Neural progenitor cell (in vitro differentiated cells): ENCODE measurements around the gene MAGI2. TPM values are rescaled to one million over a fixed set of nuclear protein-coding genes. Genes with fewer than 3 reads are reported as not detected.

Source experiments
- DNase-seq: peaks from one replicate; pipeline ENCODE4 v3.0.0-alpha.2; 2016; ENCODE audit warnings: low spot score
- H2AFZ ChIP-seq: fragments of 200-600 bp; sonication (generic); replicated peaks from 2 replicates; pipeline ENCODE4 v1.6.1; 2016; ENCODE audit warnings: antibody characterized with exemption
- H3F3A ChIP-seq: fragments of 200-600 bp; sonication (generic); 2 replicates; pipeline ENCODE4 v1.6.1; 2016; ENCODE audit warnings: antibody characterized with exemption, low read depth
- H3K27ac ChIP-seq: fragments of 200-600 bp; sonication (generic); 2 replicates; pipeline ENCODE4 v1.5.1; 2016; ENCODE audit warnings: mild to moderate bottlenecking
- H3K27me3 ChIP-seq: fragments of 200-600 bp; sonication (generic); 2 replicates; pipeline ENCODE4 v1.6.1; 2016; ENCODE audit warnings: mild to moderate bottlenecking, moderate library complexity
- H3K36me3 ChIP-seq: fragments of 200-600 bp; sonication (generic); 2 replicates; pipeline ENCODE4 v1.5.1; 2016
- H3K4me1 ChIP-seq: fragments of 200-600 bp; sonication (generic); 2 replicates; pipeline ENCODE4 v1.6.1; 2016; ENCODE audit warnings: mixed run types
- H3K4me2 ChIP-seq: fragments of 200-600 bp; sonication (generic); 2 replicates; pipeline ENCODE4 v1.6.1; 2016
- H3K4me3 ChIP-seq: fragments of 200-600 bp; sonication (generic); 2 replicates; pipeline ENCODE4 v1.5.1; 2016
- H3K79me2 ChIP-seq: fragments of 200-600 bp; sonication (generic); 2 replicates; pipeline ENCODE4 v1.6.1; 2016; ENCODE audit warnings: low read depth
- H3K9ac ChIP-seq: fragments of 200-600 bp; sonication (generic); 2 replicates; pipeline ENCODE4 v1.6.1; 2016
- H3K9me3 ChIP-seq: fragments of 200-600 bp; sonication (generic); 2 replicates; pipeline ENCODE4 v1.5.1; 2016; ENCODE audit warnings: low read depth
- H4K20me1 ChIP-seq: fragments of 200-600 bp; sonication (generic); 2 replicates; pipeline ENCODE4 v1.6.1; 2016; ENCODE audit warnings: low read depth
- H3K27ac Mint-ChIP-seq: 3 replicates; pipeline ENCODE4 v1.8.0; 2021; ENCODE audit warnings: mixed read lengths
- H3K27me3 Mint-ChIP-seq: 2 replicates; pipeline ENCODE4 v1.8.0; 2022; ENCODE audit warnings: low read depth, mild to moderate bottlenecking, inconsistent platforms, moderate library complexity, mixed read lengths; ENCODE audit not compliant: insufficient read depth
- H3K36me3 Mint-ChIP-seq: 3 replicates; pipeline ENCODE4 v1.8.0; 2021; ENCODE audit warnings: mixed read lengths
- H3K4me1 Mint-ChIP-seq: 3 replicates; pipeline ENCODE4 v1.8.0; 2021; ENCODE audit warnings: mixed read lengths
- H3K4me3 Mint-ChIP-seq: 3 replicates; pipeline ENCODE4 v1.8.0; 2021; ENCODE audit warnings: mild to moderate bottlenecking, moderate library complexity, mixed read lengths
- H3K9me3 Mint-ChIP-seq: 3 replicates; pipeline ENCODE4 v1.8.0; 2020; ENCODE audit warnings: mixed read lengths
- EZH2 ChIP-seq: fragments of 200-600 bp; sonication (generic); IDR thresholded peaks from 2 replicates; pipeline ENCODE4 v1.6.1; 2017; ENCODE audit warnings: antibody characterized with exemption, mild to moderate bottlenecking, moderate library complexity
- EZH2phosphoT487 ChIP-seq: fragments of 200-600 bp; sonication (generic); IDR thresholded peaks from 2 replicates; pipeline ENCODE4 v1.6.1; 2017; ENCODE audit warnings: antibody characterized with exemption
- total RNA-seq: library from RNA; depleted of rRNA; stranded (reverse); fragments of >200 nt; gene quantifications from 2 replicates; pipeline ENCODE4 v1.2.3, GENCODE V29; 2015; ENCODE audit warnings: low replicate concordance
- TF ChIP-seq, protein P1 (sequence below): fragments of 200-600 bp; sonication (generic); IDR thresholded peaks from 2 replicates; pipeline ENCODE4 v1.5.1; 2017; ENCODE audit warnings: antibody characterized with exemption, mild to moderate bottlenecking

Gene MAGI2
- total RNA-seq, 1 donor from 2014 or later: 5.8 TPM

DNA sequence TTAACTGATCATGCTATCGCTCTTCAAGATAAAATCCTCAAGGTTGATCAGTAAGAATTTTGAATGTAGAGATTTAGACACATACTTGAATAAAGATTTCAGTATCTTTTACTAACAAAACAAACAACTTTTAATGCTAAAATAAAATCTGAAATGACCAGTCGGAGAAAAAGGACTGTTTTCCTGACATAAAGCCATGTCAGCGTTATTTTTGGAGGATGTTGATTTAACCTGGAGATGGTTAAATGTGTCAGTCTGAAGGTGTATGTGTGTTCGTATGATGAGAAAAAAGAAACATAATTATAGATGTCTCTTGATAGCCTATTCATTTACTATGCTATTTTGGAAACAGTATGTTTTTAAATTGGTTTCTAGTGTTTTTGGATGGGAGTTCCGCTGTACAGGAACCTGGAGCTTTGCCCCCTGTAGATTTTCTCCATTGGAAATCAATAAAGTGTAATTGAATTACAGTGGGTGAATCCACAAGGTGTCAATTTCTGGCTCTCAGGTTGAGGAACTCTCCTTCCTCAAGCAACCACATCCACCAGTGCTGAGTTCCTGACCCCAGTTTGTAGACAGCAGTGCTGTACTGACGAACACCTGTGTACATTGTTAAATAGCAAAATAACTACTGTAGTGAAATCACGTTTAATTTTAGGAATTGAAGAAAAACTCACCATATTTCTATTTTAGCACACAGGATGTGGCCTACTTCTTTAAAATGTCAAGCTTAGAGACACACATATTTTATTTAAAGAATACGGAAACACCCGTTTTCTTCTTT lies 670.1 kb downstream of the MAGI2 start:
- no peaks in the 10 kb centered on the region for H4K20me1 ChIP-seq
- TF ChIP-seq EZH2 (no peak), EZH2phosphoT487 (no peak)
- TF ChIP-seq, protein P1, sequence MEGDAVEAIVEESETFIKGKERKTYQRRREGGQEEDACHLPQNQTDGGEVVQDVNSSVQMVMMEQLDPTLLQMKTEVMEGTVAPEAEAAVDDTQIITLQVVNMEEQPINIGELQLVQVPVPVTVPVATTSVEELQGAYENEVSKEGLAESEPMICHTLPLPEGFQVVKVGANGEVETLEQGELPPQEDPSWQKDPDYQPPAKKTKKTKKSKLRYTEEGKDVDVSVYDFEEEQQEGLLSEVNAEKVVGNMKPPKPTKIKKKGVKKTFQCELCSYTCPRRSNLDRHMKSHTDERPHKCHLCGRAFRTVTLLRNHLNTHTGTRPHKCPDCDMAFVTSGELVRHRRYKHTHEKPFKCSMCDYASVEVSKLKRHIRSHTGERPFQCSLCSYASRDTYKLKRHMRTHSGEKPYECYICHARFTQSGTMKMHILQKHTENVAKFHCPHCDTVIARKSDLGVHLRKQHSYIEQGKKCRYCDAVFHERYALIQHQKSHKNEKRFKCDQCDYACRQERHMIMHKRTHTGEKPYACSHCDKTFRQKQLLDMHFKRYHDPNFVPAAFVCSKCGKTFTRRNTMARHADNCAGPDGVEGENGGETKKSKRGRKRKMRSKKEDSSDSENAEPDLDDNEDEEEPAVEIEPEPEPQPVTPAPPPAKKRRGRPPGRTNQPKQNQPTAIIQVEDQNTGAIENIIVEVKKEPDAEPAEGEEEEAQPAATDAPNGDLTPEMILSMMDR: no peak
- Mint-ChIP-seq H3K36me3 (no peaks in the 10 kb centered on the region), H3K9me3 (no peaks in the 10 kb centered on the region), H3K4me3 (no peak overlapping the region), H3K4me1 (no peaks in the 10 kb centered on the region), H3K27me3 (no peaks in the 10 kb centered on the region), H3K27ac (no peak overlapping the region)
- H3K9ac ChIP-seq: no peak overlapping the region
- H2AFZ ChIP-seq: no peak overlapping the region
- no peak overlapping the region for H3K4me2 ChIP-seq
- H3K9me3 ChIP-seq: no peaks in the 10 kb centered on the region
- no peak overlapping the region for H3K4me3 ChIP-seq
- no peak overlapping the region for H3K27ac ChIP-seq
- no peaks in the 10 kb centered on the region for H3K79me2 ChIP-seq
- H3F3A ChIP-seq: no peaks in the 10 kb centered on the region
- no peaks in the 10 kb centered on the region for H3K36me3 ChIP-seq
- no peak for DNase-seq
- H3K27me3 ChIP-seq: no peaks in the 10 kb centered on the region
- H3K4me1 ChIP-seq: no peaks in the 10 kb centered on the region

DNA sequence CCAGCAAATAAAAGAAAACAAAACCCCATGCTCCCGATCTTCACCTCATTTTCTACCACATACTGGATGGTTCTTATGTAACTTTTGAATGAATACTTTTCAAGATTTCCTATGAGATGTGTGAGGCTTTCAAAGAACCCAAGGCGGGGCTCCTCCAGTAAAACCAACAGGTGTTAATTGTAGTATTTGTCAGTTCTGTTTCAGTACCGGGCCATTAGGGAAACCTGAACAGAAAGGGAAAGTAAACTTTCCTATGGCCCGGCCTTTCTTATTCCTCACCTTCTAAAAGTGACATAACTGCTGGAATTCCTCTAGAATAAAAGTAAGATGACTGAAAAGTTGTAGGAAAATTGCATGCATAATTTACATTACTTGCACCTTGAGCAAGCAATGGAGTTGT lies 672.9 kb downstream of the MAGI2 start:
- Histone ChIP-seq H3K79me2 (no peaks in the 10 kb centered on the region), H4K20me1 (no peaks in the 10 kb centered on the region), H3F3A (no peaks in the 10 kb centered on the region), H2AFZ (no peak overlapping the region), H3K4me3 (no peak overlapping the region), H3K9me3 (no peaks in the 10 kb centered on the region), H3K36me3 (no peaks in the 10 kb centered on the region), H3K27ac (no peak overlapping the region), H3K9ac (no peak overlapping the region), H3K4me1 (no peaks in the 10 kb centered on the region), H3K27me3 (no peaks in the 10 kb centered on the region), H3K4me2 (no peak overlapping the region)
- Mint-ChIP-seq H3K36me3 (no peaks in the 10 kb centered on the region), H3K4me3 (no peak overlapping the region), H3K4me1 (no peaks in the 10 kb centered on the region), H3K27me3 (no peaks in the 10 kb centered on the region), H3K27ac (no peak overlapping the region), H3K9me3 (no peaks in the 10 kb centered on the region)
- DNase-seq: no peak
- no peak for TF ChIP-seq EZH2
- TF ChIP-seq, protein P1: no peak
- no peak for TF ChIP-seq EZH2phosphoT487

DNA sequence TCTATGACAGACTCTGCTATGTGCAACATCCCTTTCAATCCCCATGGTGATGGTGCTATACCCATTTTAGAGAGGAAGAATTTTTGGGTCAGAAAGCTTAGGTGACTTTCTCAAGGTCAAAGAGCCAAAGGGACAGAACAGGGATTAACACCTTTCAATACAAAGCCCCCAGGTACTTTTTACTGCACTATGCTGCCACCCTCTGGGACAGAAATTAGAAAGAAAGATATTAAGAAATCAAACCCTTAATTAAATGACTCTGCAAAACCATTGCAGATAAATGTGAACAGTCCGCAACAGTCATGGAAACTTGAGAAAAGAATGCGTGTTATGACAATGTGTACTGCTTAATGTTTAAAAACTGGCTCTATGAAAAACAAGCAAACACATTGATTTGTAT lies 673.7 kb downstream of the MAGI2 start:
- Mint-ChIP-seq H3K36me3 (no peaks in the 10 kb centered on the region), H3K27me3 (no peaks in the 10 kb centered on the region), H3K4me3 (no peak overlapping the region), H3K9me3 (no peaks in the 10 kb centered on the region), H3K4me1 (no peaks in the 10 kb centered on the region), H3K27ac (no peak overlapping the region)
- Histone ChIP-seq H3K27ac (no peak overlapping the region), H4K20me1 (no peaks in the 10 kb centered on the region), H3K27me3 (no peaks in the 10 kb centered on the region), H3K36me3 (no peaks in the 10 kb centered on the region), H3F3A (no peaks in the 10 kb centered on the region), H3K4me2 (no peak overlapping the region), H2AFZ (no peak overlapping the region), H3K9me3 (no peaks in the 10 kb centered on the region), H3K79me2 (no peaks in the 10 kb centered on the region), H3K4me1 (no peaks in the 10 kb centered on the region), H3K4me3 (no peak overlapping the region), H3K9ac (no peak overlapping the region)
- DNase-seq: no peak
- TF ChIP-seq EZH2: no peak
- no peak for TF ChIP-seq EZH2phosphoT487
- TF ChIP-seq, protein P1: no peak
